Caco-2 (cell line): ENCODE results near the gene TMPRSS6. TPM values are rescaled to one million over a fixed set of nuclear protein-coding genes. Genes with fewer than 3 reads are reported as not detected.

Source experiments
- BruUV-seq: library from RNA; stranded (reverse); fragments of 400-500 nt; replicated peaks from 2 replicates; lab custom pipeline; 2021; lab: Mats Ljungman, UMichigan
- CTCF ChIA-PET: fragments of 300-600 bp; sonication (Branson Sonifier 250); formaldehyde crosslinking; loops from one replicate; lab custom pipeline; 2022; ENCODE audit warnings: antibody characterized with exemption; lab: Charles Lee
- POLR2A ChIA-PET: fragments of 300-600 bp; sonication (Branson Sonifier 250); formaldehyde crosslinking; loops from one replicate; lab custom pipeline; 2022; ENCODE audit warnings: antibody characterized with exemption; lab: Charles Lee
- DNase-seq, 2 experiments: peaks; one replicate each; pipeline versions ENCODE4 v3.0.0 to v3.0.0-alpha.2; 2020 to 2022
- H3K27me3 ChIP-seq: replicated peaks from 2 replicates; pipeline ENCODE4 v1.6.0; 2011; ENCODE audit warnings: low read length; ENCODE audit not compliant: control insufficient read depth, insufficient read depth
- H3K36me3 ChIP-seq: 2 replicates; pipeline ENCODE4 v1.5.1; 2011; ENCODE audit warnings: low read length; ENCODE audit not compliant: control insufficient read depth, insufficient read depth
- H3K4me1 ChIP-seq: fragments of 250-450 bp; sonication (Bioruptor Pico); 2 replicates; pipeline ENCODE4 v1.5.1; 2020; ENCODE audit warnings: mild to moderate bottlenecking
- H3K4me3 ChIP-seq: 2 replicates; pipeline ENCODE4 v1.5.1; 2011; ENCODE audit warnings: low read depth, mild to moderate bottlenecking, control low read depth, low read length
- H3K9me3 ChIP-seq: fragments of 250-450 bp; sonication (Bioruptor Pico); 2 replicates; pipeline ENCODE4 v1.5.1; 2020; ENCODE audit warnings: mild to moderate bottlenecking, moderate library complexity
- H3K27ac Mint-ChIP-seq: one replicate; pipeline ENCODE4 v1.8.0; 2022; ENCODE audit warnings: mixed read lengths; ENCODE audit not compliant: unreplicated experiment
- H3K27me3 Mint-ChIP-seq: one replicate; pipeline ENCODE4 v1.8.0; 2022; ENCODE audit warnings: mixed read lengths; ENCODE audit not compliant: insufficient read depth, unreplicated experiment
- H3K36me3 Mint-ChIP-seq: one replicate; pipeline ENCODE4 v1.8.0; 2022; ENCODE audit warnings: mild to moderate bottlenecking, mixed read lengths; ENCODE audit not compliant: insufficient read depth, unreplicated experiment
- H3K4me1 Mint-ChIP-seq: one replicate; pipeline ENCODE4 v1.8.0; 2022; ENCODE audit warnings: low read depth, mixed read lengths; ENCODE audit not compliant: unreplicated experiment
- H3K4me3 Mint-ChIP-seq: one replicate; pipeline ENCODE4 v1.8.0; 2022; ENCODE audit warnings: mild to moderate bottlenecking, moderate library complexity, mixed read lengths; ENCODE audit not compliant: unreplicated experiment
- H3K9me3 Mint-ChIP-seq: one replicate; pipeline ENCODE4 v1.8.0; 2022; ENCODE audit warnings: mixed read lengths; ENCODE audit not compliant: unreplicated experiment
- CTCF ChIP-seq, 2 experiments: fragments of 200-600 bp in 1 of 2; IDR thresholded peaks; 1 replicate in 1 of 2; 2 replicates in 1 of 2; pipeline versions ENCODE4 v1.5.1 to v1.8.0; 2011 to 2022; ENCODE audit warnings: antibody characterized with exemption in 1 of 2, control low read depth in 1 of 2, inconsistent platforms in 1 of 2, low read depth in 1 of 2, low read length in 1 of 2, mild to moderate bottlenecking in 1 of 2, moderate library complexity in 1 of 2; ENCODE audit not compliant: insufficient read depth in 1 of 2, severe bottlenecking in 1 of 2, unreplicated experiment in 1 of 2
- intact Hi-C: fragments of 100-400 bp; cut with micrococcal nuclease; formaldehyde crosslinking; loops from one replicate; pipeline ENCODE4 v1.10.0; 2022; ENCODE audit not compliant: unreplicated experiment
- total RNA-seq: library from RNA; stranded (reverse); gene quantifications from 2 replicates; pipeline ENCODE4 v1.2.3, GENCODE V29; 2022

TMPRSS6 gene
- total RNA-seq, 1 experiment from 2014 or later, result 1.6 TPM

DNA sequence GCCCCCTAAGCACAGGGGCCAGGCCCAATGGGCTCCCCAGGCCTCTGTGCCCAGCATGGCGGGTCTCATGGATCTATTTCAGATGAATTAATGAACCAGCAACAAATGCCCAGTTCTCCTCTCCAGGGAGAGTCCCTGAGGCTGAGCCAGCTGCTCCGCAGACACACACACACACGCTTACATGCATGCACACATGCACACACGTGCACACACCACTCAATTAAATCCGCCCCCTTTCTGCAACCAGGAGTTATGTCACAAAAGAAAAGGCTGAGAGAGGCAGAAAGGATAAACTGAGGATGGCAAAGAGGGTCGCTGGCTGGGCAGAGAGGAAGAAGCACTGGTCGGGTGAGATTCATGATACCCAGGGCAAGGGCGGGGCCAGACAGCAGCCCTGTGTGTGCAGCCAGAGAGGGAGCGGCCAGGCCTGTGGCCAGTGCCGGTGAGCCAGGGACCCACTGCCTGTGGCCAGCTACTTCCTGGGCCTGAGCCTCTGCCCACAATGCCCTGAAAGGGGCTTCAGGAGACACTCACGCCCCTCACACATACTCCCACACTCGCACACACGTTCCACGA, 20.4 kb upstream of the TMPRSS6 start:
- Mint-ChIP-seq H3K27me3 (peaks cover 3% of the 10 kb centered on the region), H3K4me1 (no peaks in the 10 kb centered on the region), H3K4me3 (no peak overlapping the region), H3K36me3 (no peaks in the 10 kb centered on the region), H3K9me3 (no peaks in the 10 kb centered on the region), H3K27ac (no peak overlapping the region)
- ChIA-PET POLR2A (no interaction called here), CTCF (no interaction called here)
- TF ChIP-seq CTCF (IDR thresholded peaks at IDR 0.05; ENCODE audit: insufficient read depth in 1 of 2, low read depth in 1 of 2, low read length in 1 of 2, severe bottlenecking in 1 of 2, unreplicated experiment in 1 of 2), result no peak
- Histone ChIP-seq H3K27me3 (no peaks in the 10 kb centered on the region), H3K4me3 (no peak overlapping the region), H3K9me3 (no peaks in the 10 kb centered on the region), H3K36me3 (no peaks in the 10 kb centered on the region), H3K4me1 (no peaks in the 10 kb centered on the region)
- intact Hi-C loops, result no loop called here
- BruUV-seq, result no TSS peak
- DNase-seq, result no peak

DNA sequence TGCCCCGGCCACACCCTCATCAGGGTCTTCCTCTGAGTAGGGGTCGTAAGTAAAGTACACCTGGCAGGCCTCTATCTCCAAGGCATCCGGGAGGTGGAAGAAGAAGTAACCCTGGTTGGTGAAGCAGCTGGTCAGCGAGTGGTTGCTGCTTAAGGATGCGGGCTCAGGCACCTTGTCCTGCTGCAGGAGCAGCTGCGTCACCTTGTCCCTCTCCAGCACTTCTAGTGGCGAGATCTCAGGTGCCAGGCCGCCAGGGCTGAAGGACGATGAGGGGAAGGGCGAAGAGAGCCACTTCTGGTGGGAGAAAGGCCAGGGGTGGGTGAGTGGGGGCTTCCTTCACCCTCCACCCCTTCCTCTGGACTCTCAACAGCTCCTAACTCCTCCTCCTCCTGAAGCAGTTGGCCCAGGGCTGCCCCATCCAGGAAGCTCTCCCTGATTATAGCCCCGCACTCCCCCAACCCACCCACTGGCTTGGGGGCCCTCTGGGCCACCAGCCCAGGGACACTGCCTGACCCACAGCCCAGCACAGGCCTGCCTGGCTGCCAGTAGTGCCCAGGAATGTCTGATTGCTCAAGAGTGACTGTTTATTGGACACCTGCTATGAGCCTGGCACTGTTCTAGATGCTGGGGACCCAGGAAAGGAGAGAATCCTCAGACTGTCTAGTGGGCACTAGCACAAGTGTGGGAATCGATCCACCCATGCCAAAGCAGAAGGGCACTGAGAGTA, 19.2 kb upstream of the TMPRSS6 start:
- POLR2A ChIA-PET, result no interaction called here
- BruUV-seq, result no TSS peak

GRCh38 chr22:37127350-37127878, 17.9 kb upstream of the TMPRSS6 start:
- Mint-ChIP-seq H3K9me3 (no peaks in the 10 kb centered on the region), H3K27ac (no peak overlapping the region), H3K36me3 (no peaks in the 10 kb centered on the region), H3K4me1 (no peaks in the 10 kb centered on the region), H3K4me3 (no peak overlapping the region), H3K27me3 (peaks cover 3% of the 10 kb centered on the region)
- intact Hi-C loops, result no loop called here
- ChIA-PET POLR2A (no interaction called here), CTCF (no interaction called here)
- DNase-seq, result no peak
- H3K36me3 ChIP-seq, result no peaks in the 10 kb centered on the region
- H3K27me3 ChIP-seq, result no peaks in the 10 kb centered on the region
- no peak for TF ChIP-seq CTCF (IDR thresholded peaks at IDR 0.05; ENCODE audit: insufficient read depth in 1 of 2, low read depth in 1 of 2, low read length in 1 of 2, severe bottlenecking in 1 of 2, unreplicated experiment in 1 of 2)
- no peaks in the 10 kb centered on the region for H3K9me3 ChIP-seq
- H3K4me1 ChIP-seq, result no peaks in the 10 kb centered on the region
- no peak overlapping the region for H3K4me3 ChIP-seq
- BruUV-seq, result no TSS peak

More for the DNA sequence above, 19.2 kb upstream of the TMPRSS6 start:
- Mint-ChIP-seq H3K9me3 (no peaks in the 10 kb centered on the region), H3K27ac (no peak overlapping the region), H3K36me3 (no peaks in the 10 kb centered on the region), H3K4me1 (no peaks in the 10 kb centered on the region), H3K27me3 (peaks cover 3% of the 10 kb centered on the region), H3K4me3 (no peak overlapping the region)
- TF ChIP-seq CTCF (IDR thresholded peaks at IDR 0.05; ENCODE audit: insufficient read depth in 1 of 2, low read depth in 1 of 2, low read length in 1 of 2, severe bottlenecking in 1 of 2, unreplicated experiment in 1 of 2), result no peak
- H3K4me1 ChIP-seq, result no peaks in the 10 kb centered on the region
- no peak for DNase-seq
- H3K27me3 ChIP-seq, result no peaks in the 10 kb centered on the region
- CTCF ChIA-PET, result no interaction called here
- intact Hi-C loops, result no loop called here
- H3K4me3 ChIP-seq, result no peak overlapping the region
- H3K9me3 ChIP-seq, result no peaks in the 10 kb centered on the region
- no peaks in the 10 kb centered on the region for H3K36me3 ChIP-seq
